Thoracic aorta (tissue), 2 donors: ENCODE results near the gene CALML5. TPM values are rescaled to one million over a fixed set of nuclear protein-coding genes. Genes with fewer than 3 reads are reported as not detected.

ENCODE experiments used
- ATAC-seq: fragments of 150-250 bp; one replicate; pipeline ENCODE4 v1.8.0; 2017; ENCODE audit warnings: low read depth; ENCODE audit not compliant: insufficient number of reproducible peaks, low FRiP score
- DNase-seq: peaks from one replicate; pipeline ENCODE4 v3.0.0-alpha.2; 2020; ENCODE audit warnings: low spot score
- H3K27ac ChIP-seq, 2 donors: fragments of 200-600 bp; sonication (generic); 1 replicate in 1 of 2; 2 replicates in 1 of 2; pipeline ENCODE4 v1.5.1; 2016; ENCODE audit warnings: mild to moderate bottlenecking in 2 of 2, moderate library complexity in 2 of 2
- H3K27me3 ChIP-seq: fragments of 200-600 bp; sonication (generic); replicated peaks from 2 replicates; pipeline ENCODE4 v1.6.0; 2016; ENCODE audit warnings: mild to moderate bottlenecking; ENCODE audit not compliant: insufficient read depth
- H3K36me3 ChIP-seq: fragments of 200-600 bp; sonication (generic); one replicate; pipeline ENCODE4 v1.5.1; 2016
- H3K4me1 ChIP-seq, 2 donors: fragments of 200-600 bp; sonication (generic); 1 replicate in 1 of 2; 2 replicates in 1 of 2; pipeline versions ENCODE4 v1.5.1 to v1.6.0; 2016; ENCODE audit warnings: low read depth in 2 of 2, mild to moderate bottlenecking in 1 of 2; ENCODE audit not compliant: control insufficient read depth in 1 of 2
- H3K4me3 ChIP-seq: fragments of 200-600 bp; sonication (generic); 2 replicates; pipeline ENCODE4 v1.5.1; 2016; ENCODE audit warnings: mild to moderate bottlenecking
- H3K9me3 ChIP-seq: fragments of 200-600 bp; sonication (generic); 2 replicates; pipeline ENCODE4 v1.5.1; 2016
- CTCF ChIP-seq: fragments of 200-600 bp; sonication (generic); IDR thresholded peaks from one replicate; pipeline ENCODE4 v1.5.1; 2019; ENCODE audit warnings: antibody characterized with exemption
- total RNA-seq, 2 donors: library from RNA; depleted of rRNA; stranded (reverse); fragments of >200 nt; gene quantifications; one replicate each; pipeline versions ENCODE4 v1.1.0 to v1.2.3, GENCODE V29; 2016

Gene CALML5
- total RNA-seq, 2 donors from 2014 or later = 3.7 TPM; not detected in 1

- H3K27ac ChIP-seq = no peak overlapping the region
- H3K4me3 ChIP-seq = no peak overlapping the region
- DNase-seq (no peak), ATAC-seq (no peak)
- TF ChIP-seq CTCF = no peak
- no peaks in the 10 kb centered on the region for H3K27me3 ChIP-seq
- H3K4me1 ChIP-seq = peaks cover 3 to 59% of the 10 kb centered on the region in 2 donors
- no peaks in the 10 kb centered on the region for H3K9me3 ChIP-seq
- H3K36me3 ChIP-seq = peaks cover 70% of the 10 kb centered on the region
Measured at GRCh38 chr10:5456563-5456962, 42.8 kb downstream of the CALML5 start.

- DNase-seq (no peak), ATAC-seq (no peak)
- no peak for TF ChIP-seq CTCF
- peaks cover 8 to 51% of the 10 kb centered on the region in 2 donors for H3K4me1 ChIP-seq
- no peak overlapping the region for H3K4me3 ChIP-seq
- H3K9me3 ChIP-seq = no peaks in the 10 kb centered on the region
- peaks cover 62% of the 10 kb centered on the region for H3K36me3 ChIP-seq
- no peaks in the 10 kb centered on the region for H3K27me3 ChIP-seq
- H3K27ac ChIP-seq = no peak overlapping the region
Measured at GRCh38 chr10:5453749-5454489, 45.5 kb downstream of the CALML5 start.

- no peak for TF ChIP-seq CTCF
- DNase-seq (no peak), ATAC-seq (no peak)
- Histone ChIP-seq H3K4me3 (peak overlapping the region; percentile 90), H3K27me3 (no peaks in the 10 kb centered on the region), H3K4me1 (peaks cover 8 to 40% of the 10 kb centered on the region in 2 donors), H3K27ac (peak overlapping the region; percentile 5 to 36), H3K36me3 (peaks cover 34% of the 10 kb centered on the region), H3K9me3 (no peaks in the 10 kb centered on the region)
Measured at GRCh38 chr10:5450605-5451384, 48.6 kb downstream of the CALML5 start.

- no peaks in the 10 kb centered on the region for H3K9me3 ChIP-seq
- peak overlapping the region; percentile 49 to 71 for H3K27ac ChIP-seq
- no peak for ATAC-seq
- H3K4me3 ChIP-seq = peak overlapping the region; percentile 90
- no peaks in the 10 kb centered on the region for H3K27me3 ChIP-seq
- H3K4me1 ChIP-seq = peaks cover 8 to 42% of the 10 kb centered on the region in 2 donors
- no peak for TF ChIP-seq CTCF
- DNase-seq = no peak
- peaks cover 25% of the 10 kb centered on the region for H3K36me3 ChIP-seq
Measured at GRCh38 chr10:5449823-5450222, 49.5 kb downstream of the CALML5 start.

- ATAC-seq = no peak
- H3K4me1 ChIP-seq = peaks cover 13 to 47% of the 10 kb centered on the region in 2 donors
Measured at GRCh38 chr10:5449227-5449626, 50.1 kb downstream of the CALML5 start.

More at GRCh38 chr10:5449227-5449626, 50.1 kb downstream of the CALML5 start:
- peak overlapping the region; percentile 69 to 71 for H3K27ac ChIP-seq
- peak overlapping the region; percentile 90 for H3K4me3 ChIP-seq
- DNase-seq = no peak
- no peaks in the 10 kb centered on the region for H3K9me3 ChIP-seq
- no peaks in the 10 kb centered on the region for H3K27me3 ChIP-seq
- peaks cover 19% of the 10 kb centered on the region for H3K36me3 ChIP-seq
- no peak for TF ChIP-seq CTCF
